KBM-7 (cell line): ENCODE results near the gene BNIP5.

Experiments used
- DNase-seq: peaks from one replicate; pipeline ENCODE4 v3.0.0-alpha.2; 2015
- in situ Hi-C: fragments of 300-500 bp; cut with MboI; formaldehyde crosslinking; loops from 2 replicates; pipeline ENCODE4 v1.14.3; 2020; ENCODE audit warnings: low sequenced_read_pairs, low pct_unique_long_range_greater_than_20kb, mixed read lengths

BNIP5 gene

DNA sequence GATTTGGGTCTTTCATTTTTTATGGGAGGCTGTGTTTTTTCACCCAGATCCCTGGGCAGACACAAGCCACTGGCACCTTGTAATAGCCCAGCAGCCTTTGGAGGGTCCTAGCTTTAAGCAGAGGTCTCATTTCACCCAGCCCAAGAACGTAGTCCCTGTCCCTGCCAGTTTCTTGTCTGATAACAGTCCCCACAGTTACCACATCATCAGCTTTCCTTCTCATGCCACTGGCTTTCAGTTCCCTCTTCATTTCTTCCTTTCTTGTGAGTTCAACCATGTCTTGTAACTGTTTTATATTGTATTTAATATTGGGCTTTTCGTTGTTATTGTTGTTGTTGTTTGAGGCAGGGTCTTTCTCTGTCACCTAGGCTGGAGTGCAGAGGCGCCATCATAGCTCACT is 56.2 kb downstream of the BNIP5 start:
- in situ Hi-C loops: no loop called here
- no peak for DNase-seq

DNA sequence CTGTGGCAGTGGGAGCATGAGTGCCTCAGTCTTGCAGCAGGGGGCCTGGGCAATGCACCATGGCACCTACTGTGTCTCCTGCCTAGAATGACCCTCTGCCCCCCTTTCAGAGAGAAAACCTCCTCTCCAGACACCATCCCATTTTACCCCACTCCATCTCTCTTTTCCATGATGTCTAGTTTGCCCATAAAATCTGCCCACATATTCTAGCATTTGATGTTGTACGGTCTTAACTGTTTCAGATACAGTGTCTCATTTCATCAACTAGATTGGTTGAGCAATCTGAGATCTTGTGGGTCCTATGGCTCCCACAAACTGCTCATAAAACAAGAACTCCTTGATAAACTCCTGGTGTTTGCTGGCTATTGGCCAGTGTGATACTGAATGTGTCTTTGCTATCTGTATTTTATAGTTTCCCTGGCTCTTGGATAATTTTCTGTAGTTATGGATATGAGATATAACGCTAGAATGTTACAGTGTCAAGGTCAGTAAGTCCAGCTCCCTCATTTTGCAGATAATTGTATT is 58.7 kb downstream of the BNIP5 start:
- in situ Hi-C loops: no loop called here
- no peak for DNase-seq

DNA sequence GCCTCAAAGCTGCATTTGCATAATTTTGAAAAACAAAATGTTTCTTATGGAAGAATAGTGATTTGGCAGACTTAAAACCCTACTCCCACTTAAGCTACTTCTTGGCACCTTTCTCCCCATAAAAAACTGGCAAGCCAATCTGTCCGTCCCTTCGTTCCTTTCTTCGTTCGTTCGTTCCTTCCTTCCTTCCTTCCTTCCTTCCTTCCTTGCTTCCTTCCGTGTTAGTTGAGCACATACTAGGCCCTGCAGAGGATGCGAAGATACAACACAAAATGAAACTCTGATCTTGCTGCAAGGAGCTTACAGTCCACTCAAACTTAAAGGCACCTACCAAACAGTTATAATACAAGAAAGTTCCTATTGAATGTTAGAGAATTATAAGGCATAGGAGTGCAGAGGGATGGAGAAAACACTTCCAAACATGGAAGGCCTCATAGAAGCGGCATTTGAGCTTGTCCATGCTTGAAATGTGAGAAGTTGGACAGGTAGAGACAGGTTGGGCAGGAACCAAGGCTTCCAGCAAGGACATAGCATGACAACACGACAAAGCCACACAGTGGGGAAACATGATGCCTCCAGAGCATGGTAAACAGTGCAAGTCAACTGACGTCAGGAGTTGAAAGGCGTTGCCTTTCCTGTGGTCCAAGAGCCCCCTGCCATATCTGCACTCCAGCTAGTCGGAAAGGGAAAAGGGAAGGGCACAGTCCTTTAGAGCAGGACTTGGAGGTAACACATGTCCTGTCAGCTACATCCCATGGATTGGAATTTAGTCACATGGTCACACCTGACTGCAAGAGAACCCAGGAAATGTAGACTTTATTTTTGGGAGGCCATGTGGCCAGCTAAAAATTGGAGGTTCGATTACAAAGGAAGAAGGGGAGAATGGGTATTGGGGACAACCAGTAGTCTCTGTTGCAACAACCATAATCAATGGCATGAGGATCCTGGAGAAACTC is 59.8 kb downstream of the BNIP5 start:
- in situ Hi-C loops: no loop called here
- DNase-seq: no peak

DNA sequence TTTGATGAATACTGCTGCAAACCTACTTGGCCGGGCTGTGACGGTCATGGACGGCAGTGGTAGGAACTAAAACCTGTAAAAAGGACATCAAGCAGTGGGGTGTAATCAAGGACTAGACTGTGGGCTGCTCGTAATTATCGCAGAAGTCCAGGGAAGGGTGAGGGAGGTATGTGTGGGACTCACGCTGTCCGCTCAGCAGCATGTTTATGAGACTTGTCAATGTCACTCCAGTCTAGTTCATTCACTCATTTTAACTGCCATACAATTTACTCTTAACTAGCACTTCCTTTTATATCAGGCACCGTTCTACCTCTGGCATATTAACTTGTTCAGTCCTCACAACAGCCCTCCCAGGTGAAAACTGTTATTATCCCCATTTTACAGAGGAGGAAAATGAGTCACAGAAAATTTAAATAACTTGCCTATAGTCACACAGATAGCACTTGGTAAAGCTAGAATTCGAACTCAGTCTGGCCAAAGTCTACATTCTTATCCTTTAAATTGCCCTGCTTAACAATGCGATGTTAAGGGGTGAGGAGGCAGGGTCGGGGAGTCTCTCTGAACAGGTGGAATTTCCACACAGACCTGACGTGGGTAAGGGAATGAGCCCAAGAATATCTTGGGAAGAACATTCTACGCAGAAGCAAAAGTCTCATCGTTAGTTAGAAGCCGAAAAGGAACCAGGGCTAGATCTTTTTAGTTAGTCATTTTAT is 62.7 kb downstream of the BNIP5 start:
- in situ Hi-C loops: no loop called here
- DNase-seq: no peak

DNA sequence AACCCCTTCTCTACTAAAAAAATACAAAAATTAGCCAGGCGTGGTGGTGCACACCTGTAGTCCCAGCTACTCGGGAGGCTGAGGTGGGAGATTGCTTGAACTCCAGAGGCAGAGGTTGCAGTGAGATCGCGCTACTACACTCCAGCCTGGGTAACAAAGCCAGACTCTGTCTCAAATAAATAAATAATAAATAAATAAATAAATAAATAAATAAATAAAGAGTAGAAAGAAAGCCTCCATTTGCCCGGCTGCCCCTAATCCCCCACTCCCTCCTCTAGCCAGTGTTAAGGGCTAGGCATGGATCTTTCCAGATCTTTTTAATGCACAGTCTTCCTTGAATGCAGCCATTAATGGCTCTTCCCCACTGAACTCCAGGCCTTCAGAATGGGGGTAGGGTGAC is 63.6 kb downstream of the BNIP5 start:
- in situ Hi-C loops: no loop called here

DNA sequence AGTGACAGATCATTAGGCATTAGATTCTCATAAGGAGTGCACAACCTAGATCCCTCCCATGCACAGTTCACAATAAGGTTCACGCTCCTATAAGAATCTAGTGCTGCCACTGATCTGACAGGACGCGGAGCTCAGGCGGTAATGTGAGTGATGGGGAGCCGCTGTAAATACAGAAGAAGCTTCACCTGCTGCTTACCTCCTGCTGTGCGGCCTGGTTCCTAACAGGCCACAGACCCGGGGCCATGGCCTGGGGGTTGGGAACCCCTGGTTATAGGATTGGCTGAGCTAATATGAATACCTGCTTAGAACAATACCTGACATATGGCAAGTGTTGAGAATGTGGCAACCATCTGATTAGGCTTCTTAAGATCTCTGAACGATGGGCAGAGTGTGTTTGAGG is 64.5 kb downstream of the BNIP5 start:
- in situ Hi-C loops: no loop called here
- no peak for DNase-seq

More for the DNA sequence above, 63.6 kb downstream of the BNIP5 start:
- no peak for DNase-seq

DNA sequence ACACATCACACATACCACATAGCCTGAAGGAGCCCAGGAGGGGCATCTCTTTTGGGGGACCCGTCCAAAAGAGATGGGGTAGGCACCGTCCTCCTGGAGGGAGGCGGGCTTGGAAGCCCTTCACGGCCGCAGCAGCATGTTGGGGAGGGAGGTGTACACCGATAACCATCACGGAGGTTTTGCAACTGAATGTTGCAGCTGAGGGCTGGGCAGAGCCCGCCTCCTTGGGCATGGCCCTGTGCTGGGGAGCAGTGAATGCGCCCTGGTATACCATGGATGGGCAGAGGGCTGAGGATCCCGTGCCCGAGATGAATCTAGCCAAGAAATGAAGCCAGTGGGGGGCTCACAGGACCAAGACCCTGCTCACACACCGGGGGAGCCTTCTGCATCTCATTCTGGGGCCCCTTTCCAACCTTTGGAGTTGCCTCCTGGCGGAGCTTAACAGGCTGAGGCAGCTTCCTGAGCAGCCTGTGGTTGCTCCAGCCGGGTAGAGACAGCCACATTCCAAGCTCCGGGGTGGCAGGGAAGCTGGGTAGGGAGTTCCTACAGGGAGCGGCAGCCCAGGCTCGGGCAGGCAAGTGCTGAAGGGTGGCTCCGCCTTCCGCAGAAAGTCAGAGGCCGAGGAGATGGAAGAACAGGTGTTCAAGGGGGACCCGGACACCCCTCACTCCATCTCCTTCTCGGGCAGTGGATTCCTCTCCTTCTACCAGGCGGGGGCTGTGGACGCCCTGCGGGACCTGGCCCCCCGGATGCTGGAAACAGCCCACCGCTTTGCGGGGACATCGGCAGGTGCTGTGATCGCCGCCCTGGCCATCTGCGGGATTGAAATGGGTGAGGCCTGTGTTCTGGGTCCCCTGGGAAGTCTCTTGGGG is 66.6 kb downstream of the BNIP5 start, which contains the start of gene PNPLA1:
Gene PNPLA1 (plus strand): TSS at position 227 of the 872 bp plus-strand sequence. CDS start 400 bp downstream, at position 627.
- DNase-seq: no peak
- in situ Hi-C loops: no loop called here

DNA sequence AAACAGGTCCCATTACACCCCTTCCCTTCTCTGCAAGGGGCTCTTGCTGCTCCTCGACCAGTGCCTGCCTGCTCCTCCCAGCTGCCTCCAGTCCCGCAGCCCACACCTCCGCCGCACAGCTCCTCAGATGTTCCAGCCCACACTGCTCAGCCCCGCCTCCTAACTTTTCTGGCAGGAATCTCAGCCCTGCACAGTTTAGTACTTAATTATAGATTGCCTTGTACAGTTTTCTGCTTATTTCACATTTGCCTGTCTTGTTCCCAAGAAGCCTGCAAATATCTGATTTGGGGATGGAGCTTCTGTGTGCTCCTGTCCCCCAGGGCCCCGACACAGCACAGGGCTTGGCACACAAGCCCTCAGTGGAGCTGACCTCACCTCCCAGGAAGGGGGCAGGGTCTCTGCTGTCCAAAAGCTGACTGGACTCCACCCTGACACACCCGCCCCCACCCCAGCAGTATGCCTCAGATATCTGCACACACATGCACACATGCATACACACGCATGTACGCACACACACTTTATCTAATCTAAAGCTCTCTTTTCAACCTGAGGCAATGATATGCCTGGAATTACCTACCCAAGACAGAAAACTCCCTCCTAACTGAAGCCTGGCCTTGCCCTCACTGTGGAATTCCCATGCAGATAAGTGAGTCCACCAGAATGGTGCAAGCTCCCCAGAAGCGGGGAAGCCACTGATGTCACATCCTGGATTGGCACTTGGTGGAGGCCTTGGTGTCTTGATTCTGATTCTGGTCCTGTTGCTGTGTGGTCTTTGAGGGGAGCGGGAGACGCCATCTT is 68.0 kb downstream of the BNIP5 start:
- in situ Hi-C loops: no loop called here
- no peak for DNase-seq

DNA sequence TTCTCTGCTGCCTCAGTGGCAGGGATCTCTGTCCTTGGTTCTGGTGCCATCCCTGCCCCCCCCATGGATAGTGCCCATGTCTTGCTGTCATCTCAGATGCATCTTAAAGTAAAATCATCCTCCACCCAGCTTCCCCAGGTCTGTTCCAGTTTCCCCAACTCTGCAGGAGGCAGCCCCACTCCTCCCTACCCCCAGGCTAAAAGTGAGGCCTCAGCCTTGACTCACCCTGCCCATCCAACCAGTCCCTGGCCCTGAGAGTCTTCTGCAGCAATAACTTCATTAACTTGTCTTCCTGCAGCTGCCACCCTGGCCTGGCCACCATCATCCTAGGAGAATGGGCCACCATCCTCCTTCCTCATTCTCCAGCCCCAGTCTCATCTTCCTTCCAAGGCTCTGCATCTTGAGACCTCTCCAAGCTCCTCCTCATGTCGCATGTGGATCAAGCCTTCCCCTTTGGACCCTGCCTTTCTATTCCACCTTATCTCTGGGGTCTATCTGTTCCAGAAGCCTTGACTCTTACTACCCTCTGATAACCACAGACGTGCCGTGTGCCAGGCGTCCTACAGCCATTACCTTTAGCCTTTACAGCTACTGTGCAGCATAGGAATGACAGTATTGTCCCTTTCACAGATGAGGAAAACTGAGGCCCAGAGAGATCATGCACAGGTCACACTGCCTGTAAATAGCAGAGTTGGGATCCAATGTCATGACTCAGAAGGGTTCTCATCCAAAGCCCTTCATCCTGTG is 68.8 kb downstream of the BNIP5 start:
- in situ Hi-C loops: no loop called here
- no peak for DNase-seq

DNA sequence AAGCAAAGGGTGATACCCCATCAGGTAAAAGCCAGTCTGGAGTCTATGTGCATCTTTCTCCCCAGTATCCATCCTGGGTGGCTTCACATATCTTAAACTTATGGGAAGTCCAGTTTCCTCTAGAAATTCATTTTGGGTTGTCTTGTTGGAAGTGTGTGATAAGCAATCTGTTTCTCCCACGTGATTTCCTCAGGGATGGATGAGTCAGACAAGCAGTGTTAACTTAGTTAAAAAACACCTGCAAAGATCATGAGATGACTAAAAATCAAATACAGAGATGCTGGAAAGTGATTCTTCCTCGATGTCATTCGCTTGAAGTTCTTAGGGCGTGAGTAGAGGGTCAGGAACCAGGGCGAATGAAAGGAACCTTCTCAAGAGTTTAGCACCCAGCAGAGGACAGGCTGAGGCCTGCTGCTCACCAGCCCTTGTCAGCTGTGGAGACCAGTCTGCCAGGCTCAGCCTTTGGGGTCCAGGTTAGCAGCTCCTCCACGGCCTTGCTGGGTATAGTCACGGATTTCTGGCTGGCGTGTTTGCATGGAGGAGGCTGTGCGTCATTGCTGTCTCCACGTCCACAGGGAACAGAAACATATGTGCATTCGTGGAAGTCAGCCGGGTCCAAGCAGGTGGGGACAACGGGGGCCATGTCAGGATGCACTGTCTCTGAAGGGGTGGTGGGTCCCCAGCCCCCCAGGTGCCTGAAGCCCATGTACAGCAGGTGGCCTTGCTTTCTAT is 69.6 kb downstream of the BNIP5 start:
- DNase-seq: no peak
- in situ Hi-C loops: no loop called here
